GM20000 (cell line): Measurements from ENCODE around the gene SHOC2.
A peak's percentile ranks its signal among the peaks of the same experiment; 100 is the strongest.

ENCODE experiments used
- DNase-seq: peaks from one replicate; pipeline ENCODE4 v3.0.0; 2012; ENCODE audit warnings: low spot score
- CTCF ChIP-seq: IDR thresholded peaks from 2 replicates; pipeline ENCODE4 v1.5.1; 2012; ENCODE audit warnings: mild to moderate bottlenecking, control low read depth; ENCODE audit errors: extremely low read depth, missing control alignments

The SHOC2 gene

DNA sequence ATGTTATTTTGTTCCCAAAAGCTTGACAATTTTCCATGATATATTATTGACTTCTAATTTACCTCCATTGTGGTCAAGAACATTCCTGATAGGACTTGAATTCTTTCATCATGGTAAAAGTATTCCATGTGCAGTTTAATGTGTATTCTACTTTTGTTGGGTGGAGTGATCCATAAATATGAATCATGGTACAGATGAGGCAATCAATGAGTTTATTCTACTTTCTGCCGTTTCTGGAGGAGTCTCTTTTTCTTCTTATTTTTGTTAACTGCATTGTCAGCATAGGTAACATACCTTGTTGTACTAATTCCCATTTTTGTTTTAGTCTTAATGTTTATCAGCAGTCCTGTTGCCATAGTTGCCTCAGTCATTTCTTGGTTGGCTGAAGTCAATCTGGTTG lies 69.6 kb downstream of the SHOC2 start:
- TF ChIP-seq CTCF, result no peak
- DNase-seq, result no peak

DNA sequence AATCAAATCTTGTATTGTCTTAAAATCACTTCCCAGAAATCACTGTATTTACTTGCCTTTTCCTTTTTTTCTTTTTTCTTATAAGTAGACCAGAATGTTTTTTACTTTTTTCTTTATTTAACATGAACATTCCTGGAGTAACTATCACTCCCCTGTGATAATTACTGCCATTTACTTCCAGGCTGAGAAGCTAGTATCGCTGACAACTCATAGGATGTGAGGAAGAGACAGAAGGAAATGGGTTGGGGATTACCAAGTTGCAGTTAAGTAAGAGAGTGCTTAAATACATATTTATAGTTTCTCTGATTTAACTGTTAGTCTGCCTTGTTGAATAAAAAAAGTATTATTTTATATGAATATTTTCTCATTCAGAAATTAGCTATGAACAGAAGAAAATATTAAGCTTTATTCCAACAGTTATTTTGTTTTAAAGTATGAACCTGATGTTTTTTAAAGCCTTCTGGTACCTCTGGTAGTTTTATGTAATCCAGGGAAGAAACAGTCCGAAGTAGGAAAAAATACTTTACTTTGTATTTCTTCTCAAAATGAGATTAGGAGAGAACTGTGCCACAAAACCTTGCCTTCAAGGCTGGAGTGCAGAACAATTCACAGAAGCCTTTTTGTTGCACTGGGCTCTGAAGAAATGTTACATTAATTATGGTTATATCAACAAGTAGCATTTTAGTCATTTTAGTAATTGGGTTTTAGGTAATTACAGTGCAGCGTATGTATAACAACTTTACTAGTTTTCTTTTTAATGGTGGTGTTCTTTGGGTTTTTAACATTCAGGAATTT lies 72.8 kb downstream of the SHOC2 start:
- TF ChIP-seq CTCF, result no peak
- DNase-seq, result no peak

DNA sequence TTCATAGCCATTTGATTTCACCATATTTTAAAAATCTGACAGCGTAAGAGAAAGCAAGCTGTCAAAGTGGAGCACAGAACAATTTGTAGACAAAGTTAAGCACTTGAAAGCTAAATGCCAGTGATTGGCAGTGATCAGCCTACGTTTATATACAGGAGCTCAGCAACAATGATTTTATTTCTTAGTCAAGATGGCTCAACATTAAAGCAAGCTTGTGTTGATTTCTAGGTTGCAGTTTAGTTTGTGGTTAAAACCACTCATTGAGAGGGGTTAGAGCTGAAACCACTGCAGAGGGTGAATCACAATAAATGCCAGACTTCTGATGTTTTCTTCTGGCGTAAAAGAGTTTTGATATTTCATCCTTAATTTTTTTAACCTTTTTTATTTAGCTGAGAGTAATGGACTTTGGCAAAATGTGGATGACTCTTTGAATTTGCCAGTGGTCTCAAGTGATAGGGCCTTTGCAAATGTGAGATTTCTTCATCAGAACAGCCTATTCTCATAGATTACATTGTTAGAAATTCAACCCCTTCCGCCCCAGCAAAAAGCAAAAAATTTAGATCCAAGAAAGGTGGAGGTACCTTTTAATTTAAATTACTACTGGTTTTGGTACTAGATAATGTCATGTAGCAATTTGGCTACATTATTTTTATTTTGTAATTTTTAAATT lies 73.8 kb downstream of the SHOC2 start:
- no peak for TF ChIP-seq CTCF
- peak; percentile 10 for DNase-seq

- TF ChIP-seq CTCF, result no peak
- no peak for DNase-seq
These were observed 75.1 kb downstream of the SHOC2 start for GRCh38 chr10:110994406-110995086.

DNA sequence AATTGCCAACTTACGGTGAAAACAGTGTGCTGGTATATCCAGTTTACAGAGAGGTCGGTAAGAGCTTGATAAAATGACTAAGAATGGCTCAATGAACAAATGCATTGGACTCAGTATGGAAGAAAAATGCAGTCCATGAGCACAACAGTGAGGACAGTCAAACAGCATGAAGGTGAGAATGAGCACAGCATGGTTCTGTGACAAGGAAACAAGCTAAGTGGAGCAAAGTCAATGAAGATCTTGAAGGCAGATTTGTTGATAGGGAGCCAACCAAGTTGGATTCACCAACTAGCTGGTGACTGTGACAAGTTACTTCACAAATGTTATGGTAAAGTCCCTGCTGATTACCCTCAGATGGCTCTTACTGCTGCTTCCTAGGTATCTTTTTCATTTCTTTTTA lies 75.9 kb downstream of the SHOC2 start:
- no peak for TF ChIP-seq CTCF
- DNase-seq, result no peak

DNA sequence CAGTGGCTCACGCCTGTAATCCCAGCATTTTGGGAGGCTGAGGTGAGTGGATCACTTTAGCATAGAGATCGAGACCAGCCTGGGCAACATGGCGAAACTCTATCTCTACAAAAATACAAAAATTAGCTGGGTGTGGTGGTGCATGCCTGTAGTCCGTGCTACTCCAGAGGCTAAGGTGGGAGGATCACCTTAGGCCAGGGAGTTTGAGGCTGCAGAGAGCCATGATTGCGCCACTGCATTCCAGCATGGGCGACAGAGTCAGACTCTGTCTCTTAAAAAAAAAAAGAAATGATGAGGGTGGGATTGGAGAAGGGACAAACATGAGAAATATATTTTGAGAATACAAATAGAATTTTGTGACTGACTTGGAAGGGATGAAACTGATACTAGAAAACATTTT lies 76.9 kb downstream of the SHOC2 start:
- TF ChIP-seq CTCF, result no peak
- DNase-seq, result no peak

DNA sequence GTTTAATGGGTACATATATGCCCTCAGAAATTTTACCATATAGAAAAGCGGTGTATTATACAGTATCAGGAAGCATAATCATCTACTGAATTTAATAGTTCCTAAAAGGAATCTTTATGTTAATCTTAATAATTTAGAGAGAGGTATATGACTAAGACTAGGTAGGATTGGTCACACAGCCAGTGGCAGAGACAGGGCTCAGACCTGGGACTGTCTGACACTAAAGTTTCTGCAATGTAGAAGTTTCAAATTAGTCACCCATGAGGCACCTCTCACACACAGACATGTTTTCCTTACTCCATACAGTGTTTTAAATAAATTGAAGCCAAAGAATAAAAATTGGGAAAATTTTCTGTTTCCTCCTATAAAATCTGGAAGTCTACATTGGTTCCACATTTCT lies 84.6 kb downstream of the SHOC2 start:
- TF ChIP-seq CTCF, result no peak

More for the DNA sequence above, 84.6 kb downstream of the SHOC2 start:
- DNase-seq, result no peak
